GM18508 (cell line): ENCODE data around the gene EZH2.

Experiments used
- ATAC-seq: cut with Tn5 transposase; IDR thresholded peaks from one replicate; pipeline ENCODE4 v1.9.1; 2021; ENCODE audit warnings: moderate number of reproducible peaks; ENCODE audit not compliant: insufficient read depth, unreplicated experiment

The EZH2 gene

GRCh38 chr7:148884049-148884298 lies at the start of gene EZH2:
EZH2 (minus strand) TSS chr7:148884291; CDS start chr7:148847298, 36,993 bp downstream.
- no peak for ATAC-seq

GRCh38 chr7:148931470-148931869 lies 47.4 kb upstream of the EZH2 start:
- no peak for ATAC-seq

DNA sequence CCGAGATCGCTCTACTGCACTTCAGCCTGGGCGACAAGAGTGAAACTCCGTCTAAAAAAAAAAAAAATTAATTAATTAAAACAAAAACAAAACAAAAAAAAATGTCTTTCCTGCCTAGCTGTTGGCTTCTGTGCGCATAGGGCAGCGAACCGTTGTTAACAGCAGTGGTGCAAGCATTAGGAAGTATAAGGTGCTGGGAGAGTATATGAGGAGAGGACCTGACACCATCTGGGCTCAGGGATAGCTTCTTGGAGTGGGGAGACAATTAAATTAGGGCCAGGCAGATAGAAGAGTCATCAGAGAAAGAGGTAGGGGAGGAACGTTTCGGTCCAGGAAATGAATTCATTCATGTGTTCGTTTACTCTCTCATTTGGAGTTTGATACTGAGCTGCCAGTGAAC lies 46.2 kb upstream of the EZH2 start:
- ATAC-seq, result no peak

- no peak for ATAC-seq
Measured at GRCh38 chr7:148929176-148929575, 45.1 kb upstream of the EZH2 start.

GRCh38 chr7:148927123-148928045 lies 43.3 kb upstream of the EZH2 start:
- ATAC-seq, result no peak

- no peak for ATAC-seq
Measured at GRCh38 chr7:148925836-148926235, 41.7 kb upstream of the EZH2 start.

DNA sequence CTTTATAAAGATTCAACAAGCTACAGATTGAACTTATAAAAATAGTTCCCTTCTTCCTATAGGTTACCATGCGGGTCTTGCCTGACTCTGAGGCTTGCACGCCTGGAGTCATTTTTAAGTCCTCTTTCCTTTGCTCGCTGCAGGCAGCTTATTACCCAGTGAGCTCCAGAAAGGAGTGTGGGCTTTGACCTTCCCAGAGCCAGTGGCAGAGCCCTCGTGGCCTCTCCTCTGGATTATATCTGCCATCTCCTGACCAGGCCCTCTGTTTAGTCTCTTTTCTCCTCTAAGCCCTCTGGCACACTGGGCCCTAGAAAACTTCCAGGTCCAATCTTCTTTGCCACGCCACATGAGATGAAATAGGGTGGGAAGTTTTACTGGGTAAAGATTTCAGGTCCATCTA lies 39.9 kb upstream of the EZH2 start:
- no peak for ATAC-seq

- no peak for ATAC-seq
Measured at GRCh38 chr7:148921806-148922205, 37.7 kb upstream of the EZH2 start.

GRCh38 chr7:148921189-148921588 lies 37.1 kb upstream of the EZH2 start:
- no peak for ATAC-seq

- ATAC-seq, result no peak
Measured at GRCh38 chr7:148919859-148920258, 35.8 kb upstream of the EZH2 start.

DNA sequence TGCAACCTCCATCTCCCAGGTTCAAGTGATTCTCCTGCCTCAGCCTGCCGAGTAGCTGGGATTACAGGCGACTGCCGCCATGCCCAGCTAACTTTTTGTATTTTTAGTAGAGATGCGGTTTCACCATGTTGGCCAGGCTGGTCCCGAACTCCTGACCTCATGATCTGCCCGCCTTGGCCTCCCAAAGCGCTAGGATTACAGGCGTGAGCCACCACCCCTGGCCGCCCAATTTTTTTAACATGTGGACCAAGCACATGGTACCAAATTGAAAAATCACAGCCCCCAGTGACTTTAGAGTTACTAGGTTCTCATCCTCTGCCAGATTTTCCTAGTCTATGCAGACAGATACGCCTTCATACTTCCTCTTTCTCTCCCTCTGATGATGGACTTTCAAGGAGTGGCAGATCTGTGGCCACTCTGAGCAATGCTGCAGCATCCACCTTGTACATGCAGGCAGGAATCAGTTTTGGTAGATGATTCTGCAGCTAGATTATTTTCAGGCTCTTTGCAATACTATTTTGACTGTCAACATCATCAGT lies 34.0 kb upstream of the EZH2 start:
- ATAC-seq, result no peak

GRCh38 chr7:148916186-148916585 lies 32.1 kb upstream of the EZH2 start:
- no peak for ATAC-seq

- ATAC-seq, result no peak
Measured at GRCh38 chr7:148915211-148915610, 31.1 kb upstream of the EZH2 start.

DNA sequence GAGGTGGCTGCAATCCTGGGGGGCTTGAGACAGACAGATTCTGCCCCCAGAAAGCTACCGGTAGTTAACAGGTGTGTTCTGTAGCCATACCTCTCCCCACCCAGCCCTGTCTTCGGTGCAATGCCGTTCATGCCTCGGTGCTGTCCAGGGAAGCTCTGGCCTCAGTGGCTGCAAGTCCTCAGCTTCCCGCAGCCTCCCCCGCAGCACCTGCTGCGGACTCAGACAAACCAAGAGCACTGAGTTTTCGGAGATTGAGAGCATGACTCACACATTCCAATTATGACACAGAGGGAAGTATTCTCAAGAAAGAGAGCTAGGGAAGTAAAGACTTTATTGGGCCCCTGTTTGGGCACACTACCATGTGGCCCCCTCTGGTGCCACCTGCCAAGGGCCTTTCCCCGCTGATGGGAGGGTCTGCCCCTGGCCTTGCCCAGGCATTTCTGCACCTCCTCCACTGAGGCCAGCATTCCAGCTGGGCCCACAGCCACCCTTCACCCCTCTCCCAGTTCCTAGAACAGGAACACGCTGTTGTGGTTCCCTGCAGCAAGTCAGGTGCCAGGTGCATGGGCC lies 30.2 kb upstream of the EZH2 start:
- peak; percentile 32 for ATAC-seq

GRCh38 chr7:148912758-148913541 lies 28.9 kb upstream of the EZH2 start:
- peak; percentile 87 for ATAC-seq

DNA sequence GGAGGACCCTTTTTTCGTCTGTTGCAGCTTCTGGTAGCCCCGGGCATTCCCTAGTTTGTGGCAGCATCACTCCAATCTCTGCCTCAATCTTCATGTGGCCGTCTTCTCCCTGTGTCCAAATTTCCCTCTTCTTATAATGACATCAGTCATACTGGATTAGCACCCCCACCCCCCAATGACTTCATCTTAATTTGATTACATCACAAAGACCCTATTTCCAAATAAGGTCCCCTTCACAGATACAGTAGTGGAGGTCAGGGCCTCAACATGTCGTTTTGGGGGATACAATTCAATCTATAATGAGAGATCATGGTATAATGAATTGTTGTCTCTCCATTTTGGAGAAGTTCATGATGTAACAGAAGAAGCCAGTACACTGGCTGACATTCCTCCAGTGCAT lies 28.1 kb upstream of the EZH2 start:
- ATAC-seq, result no peak

DNA sequence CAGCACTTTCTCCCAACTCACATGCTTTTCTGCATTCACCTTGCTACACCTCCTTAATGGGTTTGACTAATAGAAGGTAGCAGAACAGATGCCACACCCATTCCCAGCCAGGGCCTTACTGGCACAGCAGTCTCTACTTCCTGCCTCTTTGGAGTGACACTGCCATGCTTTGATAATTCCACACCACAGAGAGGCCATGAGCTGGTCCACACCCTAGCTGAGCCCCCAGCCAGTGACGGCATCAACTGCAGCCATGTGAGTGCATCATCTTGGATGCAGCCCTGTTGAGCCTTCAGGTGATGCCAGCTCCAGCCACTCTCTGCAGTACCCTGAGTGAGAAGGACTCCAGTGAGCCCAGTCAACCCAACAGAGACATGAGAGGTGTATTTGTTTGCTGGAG lies 27.5 kb upstream of the EZH2 start:
- ATAC-seq, result no peak

DNA sequence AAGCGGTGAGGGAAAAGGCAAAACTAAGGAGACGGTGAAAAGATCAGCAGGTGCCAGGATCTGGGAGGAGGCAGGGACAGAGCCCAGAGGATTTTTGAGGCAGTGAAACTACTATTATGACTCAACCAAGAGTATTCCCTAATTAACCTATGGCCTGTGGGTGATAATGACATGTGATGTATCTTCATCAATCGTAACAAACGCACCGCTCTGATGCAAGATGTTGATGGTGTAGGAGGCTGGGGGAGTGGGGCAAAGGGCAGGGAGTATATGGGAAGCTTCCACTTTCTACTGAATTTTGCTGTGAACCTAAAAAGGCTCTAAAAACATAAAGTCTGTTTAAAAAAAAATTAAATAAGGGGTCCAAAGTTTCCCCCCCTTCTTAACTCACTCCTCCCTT lies 25.5 kb upstream of the EZH2 start:
- no peak for ATAC-seq

DNA sequence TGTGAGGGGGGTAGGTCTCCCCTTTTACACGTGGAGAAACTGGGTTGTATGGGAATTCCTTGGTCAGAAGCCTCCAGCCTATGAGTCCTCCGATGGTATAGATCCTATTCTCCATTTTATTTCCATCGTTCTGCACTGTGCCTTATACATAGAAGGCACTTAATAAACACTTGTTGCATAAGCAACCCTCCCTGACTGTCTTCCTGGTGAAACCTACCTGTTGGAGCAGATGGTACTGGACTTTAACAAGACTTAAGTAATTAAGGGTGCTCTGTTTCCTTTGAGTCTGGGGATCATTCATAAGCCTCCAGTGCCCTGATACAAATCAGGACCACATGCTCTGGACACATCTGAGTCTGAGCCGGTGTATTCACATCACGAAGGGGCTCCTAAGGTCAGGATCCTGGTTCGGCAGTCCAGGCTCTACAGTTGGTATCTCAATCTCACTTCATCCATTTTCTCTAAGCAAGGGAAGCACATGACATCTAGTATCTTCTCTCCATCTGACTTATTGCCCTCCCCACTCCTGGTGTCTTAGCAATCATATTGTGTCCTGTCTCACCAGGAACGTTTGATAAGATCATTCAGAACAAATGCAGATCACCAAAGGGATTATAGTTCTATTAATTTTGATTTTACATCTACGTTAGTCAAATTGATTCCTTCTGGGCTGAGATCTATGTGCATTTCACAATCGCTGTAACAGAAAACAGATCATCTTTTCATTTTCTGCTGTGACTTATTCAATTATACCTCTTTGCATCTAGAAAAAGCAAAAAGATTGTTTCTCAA lies 22.8 kb upstream of the EZH2 start:
- no peak for ATAC-seq

DNA sequence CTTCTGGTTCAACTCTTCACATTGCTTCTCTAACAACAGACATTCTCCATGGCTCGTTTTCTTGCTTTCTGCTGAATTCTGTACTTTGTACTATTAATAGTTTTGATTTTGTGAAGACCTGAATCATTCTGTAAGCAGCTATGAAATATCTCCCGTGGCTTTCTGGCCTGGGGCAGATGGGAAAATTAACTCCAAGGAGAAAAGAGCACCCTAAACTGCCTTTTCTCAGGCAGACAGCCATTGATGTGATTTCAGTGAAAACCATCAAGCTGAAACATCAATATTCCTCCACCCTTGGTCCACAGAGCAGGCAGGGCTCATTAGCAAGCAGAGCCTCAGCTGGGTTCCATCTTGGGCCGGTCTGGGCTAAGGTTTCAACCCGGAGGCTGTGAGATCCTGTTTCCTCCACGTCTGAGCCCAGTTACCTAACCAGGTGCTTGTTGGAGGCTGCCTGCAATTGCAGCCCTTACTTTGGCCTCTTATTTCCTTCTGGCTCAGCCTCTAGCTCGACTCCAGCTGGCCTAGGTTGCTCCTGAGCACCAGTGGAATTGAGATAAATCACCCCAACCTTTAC lies 21.1 kb upstream of the EZH2 start:
- no peak for ATAC-seq
